ENCODE data around the gene TNFAIP6.
"Not testable (repeated sequence)": the region's sequence is repeated elsewhere in the genome, so short reads cannot be mapped to it uniquely, and the experiment has no call there.

Gene TNFAIP6

DNA sequence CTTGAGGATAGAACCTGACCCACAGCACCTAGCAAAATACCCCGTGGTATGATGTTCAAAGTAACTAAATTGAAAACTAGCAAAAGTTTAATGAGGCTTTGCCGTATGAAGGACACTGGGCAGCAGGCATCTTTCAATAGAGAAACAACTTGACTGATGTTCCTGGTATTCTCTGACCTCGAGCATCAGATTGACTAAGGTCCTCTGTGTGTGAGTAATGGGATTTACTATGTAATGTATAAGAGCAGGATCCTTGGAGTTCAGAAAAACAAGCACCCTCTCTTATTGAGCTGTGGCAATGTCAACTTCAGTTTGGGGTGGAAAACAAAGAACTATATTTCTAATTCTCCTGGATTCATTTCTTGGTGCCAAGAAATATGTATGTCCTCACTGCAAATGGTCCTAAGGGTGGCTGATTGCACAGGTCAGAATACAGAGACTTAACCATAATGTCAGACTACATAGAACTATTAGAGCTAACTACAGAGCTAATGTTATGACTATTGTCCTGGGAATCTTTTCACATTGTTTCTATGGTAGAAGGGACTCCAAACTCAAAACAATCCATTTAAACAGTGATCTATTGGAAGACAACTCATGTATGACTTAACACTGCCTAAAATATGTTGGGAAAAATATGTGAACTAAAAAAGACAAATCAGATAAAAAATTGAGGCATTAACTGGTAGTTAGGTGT is 4.4 kb downstream of the TNFAIP6 start:
- DNase-seq, result no peak

DNA sequence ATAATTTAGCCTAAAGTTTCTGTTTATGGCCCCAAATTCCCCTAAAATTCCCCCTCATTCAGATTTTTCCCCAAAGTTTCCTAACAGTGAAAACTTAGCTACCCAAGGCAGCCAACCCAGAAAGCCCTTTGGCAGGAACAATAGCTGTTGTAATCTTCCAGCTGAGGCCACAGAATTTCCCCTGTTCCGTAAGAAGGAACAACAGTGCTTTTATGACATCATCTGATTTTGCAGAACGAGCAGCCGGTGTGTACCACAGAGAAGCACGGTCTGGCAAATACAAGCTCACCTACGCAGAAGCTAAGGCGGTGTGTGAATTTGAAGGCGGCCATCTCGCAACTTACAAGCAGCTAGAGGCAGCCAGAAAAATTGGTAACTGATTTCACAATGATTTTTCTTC is 6.3 kb downstream of the TNFAIP6 start:
- no peak for DNase-seq

DNA sequence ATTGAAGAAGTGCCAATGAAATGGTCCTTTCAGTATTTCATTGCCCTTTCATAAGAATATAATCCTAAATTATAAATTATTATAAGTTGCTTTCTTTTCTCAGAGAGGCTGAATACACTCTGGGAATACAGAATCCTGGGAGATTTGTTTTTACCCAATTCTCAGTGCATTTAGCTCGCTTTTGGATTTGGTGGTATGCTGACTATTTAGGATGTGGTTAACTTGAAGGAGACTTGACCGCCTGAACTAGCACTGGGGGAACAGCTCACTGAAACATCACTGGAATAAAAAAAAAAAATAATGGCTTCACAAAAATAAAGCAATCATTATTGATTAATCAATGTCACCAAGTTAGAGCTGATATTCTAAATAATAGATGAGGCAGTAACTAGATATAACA is 10.2 kb downstream of the TNFAIP6 start:
- no peak for DNase-seq

DNA sequence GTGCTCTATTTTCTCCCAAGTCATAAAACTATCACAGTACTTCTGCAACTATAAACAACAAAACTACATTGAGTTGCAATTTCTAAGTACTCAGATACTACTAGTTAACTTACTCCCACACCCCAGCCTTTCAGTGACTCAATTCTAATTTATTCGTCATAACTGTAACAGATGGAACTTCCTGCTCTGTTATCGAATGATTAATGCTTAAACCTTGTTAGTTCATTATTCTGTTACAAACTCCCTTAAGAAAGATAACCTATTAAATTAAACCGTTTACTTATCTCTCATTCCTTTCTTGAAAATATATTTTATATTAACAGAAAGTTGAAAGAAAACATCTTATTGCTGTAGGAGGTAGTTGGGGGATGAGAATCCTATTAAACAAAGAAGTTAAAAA is 17.0 kb downstream of the TNFAIP6 start:
- DNase-seq, result no peak

DNA sequence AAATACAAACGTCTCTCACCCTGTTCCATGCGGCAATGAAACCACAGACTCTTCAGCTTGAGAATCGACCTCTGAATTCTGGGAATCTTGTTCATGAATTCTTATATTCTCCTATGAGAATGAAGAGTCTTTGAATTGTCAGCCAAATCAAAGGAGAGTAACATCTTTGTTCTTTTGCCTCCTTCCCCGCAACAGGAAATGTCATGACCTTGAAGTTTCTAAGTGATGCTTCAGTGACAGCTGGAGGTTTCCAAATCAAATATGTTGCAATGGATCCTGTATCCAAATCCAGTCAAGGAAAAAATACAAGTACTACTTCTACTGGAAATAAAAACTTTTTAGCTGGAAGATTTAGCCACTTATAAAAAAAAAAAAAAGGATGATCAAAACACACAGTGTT is 21.8 kb downstream of the TNFAIP6 start:
- DNase-seq, result no peak

DNA sequence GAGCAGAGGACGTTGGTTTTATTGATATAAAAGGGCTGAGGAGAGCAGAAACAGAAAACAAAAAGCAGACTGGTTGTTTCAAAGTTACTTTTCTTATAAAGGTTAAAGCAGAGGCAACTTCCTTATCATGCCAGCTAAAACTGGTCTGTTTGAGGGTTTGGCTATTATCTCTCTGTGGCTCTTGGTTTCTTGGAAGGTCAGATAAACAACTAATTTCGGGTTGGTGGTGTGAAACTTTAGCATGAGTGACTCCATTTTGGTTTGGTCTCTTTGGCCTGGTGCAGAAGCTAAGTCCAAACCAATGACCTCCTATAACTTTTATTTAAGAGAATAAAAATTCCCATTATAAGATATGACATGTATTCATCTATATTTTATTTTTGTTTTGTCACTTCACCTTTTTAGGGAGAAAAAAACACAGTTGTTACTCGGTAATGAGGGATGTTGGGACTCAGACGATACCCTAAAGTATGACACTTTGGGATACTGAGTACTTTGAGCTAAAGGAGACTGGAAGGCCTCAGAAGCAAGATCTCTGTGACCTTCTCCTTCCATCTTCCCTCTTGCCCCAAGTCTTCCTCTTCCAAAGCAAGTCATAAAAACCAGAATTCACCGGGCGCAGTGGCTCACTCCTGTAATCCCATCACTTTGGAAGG is 23.3 kb downstream of the TNFAIP6 start:
- DNase-seq, result no peak

DNA sequence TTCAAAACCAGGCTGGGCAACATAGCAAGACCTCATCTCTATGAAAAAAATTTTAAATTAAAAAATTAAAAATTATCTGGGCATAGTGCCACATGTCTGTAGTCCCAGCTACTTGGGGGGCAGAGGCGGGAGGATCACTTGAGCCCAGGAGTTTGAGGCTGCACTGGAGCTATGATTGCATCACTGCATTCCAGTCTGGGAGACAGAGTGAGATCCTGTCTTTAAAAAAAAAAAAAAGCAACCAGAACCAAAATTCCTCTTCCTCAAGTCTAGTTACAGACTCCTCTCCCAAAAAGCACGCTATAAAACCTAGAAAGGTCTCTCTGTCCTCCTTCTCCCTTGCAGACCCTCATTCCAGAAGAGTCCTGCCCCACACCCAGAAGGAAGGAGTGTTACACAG is 23.9 kb downstream of the TNFAIP6 start:
- no peak for DNase-seq

DNA sequence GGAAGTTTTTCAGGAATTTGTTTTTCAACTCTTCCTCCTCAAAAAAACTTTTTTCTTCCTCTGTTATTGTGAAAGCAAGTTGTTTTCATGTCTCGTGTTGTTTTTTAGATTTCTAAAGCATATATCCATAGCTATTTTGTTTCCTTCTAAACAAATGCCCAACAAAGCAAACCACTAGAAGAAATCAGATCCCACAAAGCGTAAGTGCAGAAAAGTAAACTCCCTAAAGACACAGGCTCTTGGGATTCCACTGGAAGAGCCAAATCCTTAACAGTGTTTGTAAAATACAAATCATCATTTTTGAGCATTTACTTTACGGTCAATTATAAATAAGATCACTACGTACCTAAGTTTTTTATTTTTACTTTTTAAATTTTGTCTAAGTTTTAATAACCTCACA is 30.6 kb downstream of the TNFAIP6 start:
- no peak for DNase-seq

DNA sequence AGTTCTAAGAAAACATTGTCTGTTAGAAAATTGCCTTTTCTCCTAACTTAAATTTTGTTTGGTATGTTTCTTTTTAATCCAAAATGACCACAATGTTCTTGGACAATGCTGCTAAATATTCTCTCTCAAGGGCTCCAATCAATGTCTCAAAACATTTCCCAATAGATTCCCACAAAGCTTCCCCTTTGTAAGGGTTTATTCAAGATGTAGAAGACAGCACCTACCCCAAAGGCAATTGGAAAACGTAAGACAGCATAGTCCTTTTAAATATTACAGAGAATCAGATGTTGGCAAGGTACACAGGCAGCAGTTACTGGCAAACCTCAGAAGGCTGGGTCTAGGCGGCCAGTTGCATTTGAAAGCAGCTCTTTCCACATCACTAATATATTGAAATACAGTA is 34.0 kb downstream of the TNFAIP6 start:
- no peak for DNase-seq

DNA sequence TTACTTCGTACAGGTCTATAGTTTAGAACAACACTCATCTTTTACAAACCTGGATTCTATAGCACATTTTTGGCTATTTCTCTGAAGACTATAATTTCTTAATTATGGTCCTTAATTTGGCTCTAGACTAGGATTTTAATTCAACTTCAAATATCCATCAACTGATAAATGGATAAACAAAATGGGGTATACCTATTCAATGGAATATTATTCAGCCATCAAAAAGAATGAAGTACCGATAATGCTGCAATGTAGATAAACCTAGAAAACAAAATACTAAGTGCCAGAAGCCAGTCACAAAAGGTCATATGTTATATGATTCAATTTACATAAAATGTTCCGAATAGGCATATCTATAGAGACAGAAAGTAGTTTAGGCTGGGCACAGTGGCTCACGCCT is 37.1 kb downstream of the TNFAIP6 start:
- DNase-seq, result no peak

DNA sequence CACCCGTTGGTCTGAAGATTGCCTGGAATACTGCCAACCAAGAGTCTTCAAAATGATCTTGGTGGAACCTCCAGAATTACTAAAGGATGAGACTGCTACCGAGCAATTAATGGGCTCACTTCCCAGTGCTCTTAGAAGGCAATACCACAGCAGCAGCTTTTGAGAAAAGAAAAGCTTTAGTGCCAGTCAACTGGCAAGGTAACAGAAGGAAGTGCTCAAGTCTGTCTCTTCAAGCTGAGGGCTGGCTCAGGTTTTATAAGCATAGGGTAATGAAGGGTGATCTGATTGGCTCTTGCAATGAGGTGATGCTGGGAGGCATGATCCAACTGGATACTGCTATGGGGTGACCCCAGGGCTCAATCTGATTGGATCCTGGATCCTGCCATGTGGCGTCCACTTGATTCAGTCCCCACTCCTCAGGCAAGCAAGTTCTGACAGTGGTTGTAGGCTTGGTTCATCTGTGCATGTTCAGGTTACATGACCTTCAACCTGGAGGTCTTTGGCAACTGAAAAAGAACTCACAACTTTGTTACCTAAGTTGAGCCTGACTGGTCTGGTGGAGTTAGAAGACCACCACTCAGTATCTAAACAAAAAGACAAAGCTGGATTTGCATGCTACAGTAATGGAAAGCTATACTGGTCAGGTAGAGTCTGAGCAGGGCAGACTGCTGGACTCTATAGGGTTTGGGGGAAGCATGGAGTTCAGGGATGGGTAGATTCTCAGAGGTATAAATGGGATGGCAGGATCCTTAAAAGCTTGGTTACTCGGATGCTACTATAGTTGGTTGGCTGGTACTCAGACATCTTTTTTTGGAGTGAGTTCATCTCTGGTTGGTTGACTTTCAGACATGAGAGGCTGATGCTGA is 38.4 kb downstream of the TNFAIP6 start:
- no peak for DNase-seq

DNA sequence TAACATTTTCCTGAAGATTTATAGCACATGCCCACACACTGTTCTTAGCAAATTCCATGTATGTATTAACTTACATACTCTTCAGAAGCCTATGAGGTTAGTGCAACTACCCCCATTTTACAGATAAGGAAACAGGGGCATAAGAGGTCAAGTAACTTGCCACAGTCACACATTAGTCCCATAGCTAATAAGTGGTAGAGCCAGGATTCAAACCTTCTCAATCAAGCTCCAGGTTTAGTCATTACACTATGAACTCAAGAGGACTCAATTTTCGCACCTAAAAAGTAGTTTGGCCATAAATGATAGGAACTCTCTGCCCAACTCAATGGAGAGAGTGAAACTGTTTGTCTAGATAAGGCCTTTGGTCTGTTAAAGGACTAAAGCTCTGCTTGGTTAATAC is 42.6 kb downstream of the TNFAIP6 start:
- no peak for DNase-seq

DNA sequence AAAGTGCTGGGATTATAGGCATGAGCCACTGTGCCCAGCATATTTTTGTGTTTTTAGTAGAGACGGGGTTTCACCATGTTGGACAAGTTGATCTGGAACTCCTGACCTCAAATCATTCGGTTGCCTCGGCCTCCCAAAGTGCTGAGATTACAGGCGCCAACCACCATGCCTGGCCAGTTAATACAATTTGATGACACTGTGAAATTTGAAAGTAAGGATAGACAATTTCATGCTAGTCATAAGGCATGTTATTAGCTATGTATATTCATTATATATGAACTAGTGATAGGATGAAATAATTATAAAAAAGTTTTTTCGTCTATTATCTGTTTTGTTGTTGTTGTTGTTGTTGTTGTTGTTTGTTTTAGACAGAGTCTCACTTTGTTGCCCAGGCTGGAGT is 43.8 kb downstream of the TNFAIP6 start:
- no peak for DNase-seq

DNA sequence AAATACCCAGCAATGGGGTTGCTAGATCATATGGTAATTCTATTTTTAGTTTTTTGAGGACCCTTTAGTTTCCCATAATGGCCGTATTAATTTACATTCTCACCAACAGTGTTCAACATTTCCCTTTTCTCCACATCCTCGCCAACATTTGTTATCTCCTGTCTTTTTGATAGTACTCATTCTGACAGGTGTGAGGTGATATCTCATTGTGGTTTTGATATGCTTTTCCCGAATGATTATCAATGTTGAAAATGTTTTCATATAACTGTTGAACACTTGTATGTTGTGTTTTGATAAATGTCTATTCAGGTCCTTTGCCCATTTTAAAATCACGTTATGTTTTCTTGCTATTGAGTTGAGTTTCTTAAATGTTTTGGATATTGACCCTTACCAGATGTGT is 46.5 kb downstream of the TNFAIP6 start:
- DNase-seq, result no peak

DNA sequence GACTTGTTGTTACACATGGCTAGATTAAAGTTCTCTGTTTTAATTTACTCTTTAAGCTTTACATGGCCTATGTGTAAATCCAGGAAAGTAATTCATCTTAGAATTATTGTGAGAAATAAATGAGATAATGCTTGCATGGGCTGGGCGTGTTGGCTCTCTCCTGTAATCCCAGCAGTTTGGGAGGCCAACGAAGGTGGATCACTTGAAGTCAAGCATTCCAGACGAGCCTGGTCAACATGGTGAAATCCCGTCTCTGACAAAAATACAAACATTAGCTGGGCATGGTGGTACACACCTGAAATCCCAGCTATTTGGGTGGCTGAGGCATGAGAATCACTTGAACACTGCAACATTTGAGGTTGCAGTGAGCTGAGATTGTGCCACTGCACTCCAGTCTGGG is 48.0 kb downstream of the TNFAIP6 start:
- no peak for DNase-seq

DNA sequence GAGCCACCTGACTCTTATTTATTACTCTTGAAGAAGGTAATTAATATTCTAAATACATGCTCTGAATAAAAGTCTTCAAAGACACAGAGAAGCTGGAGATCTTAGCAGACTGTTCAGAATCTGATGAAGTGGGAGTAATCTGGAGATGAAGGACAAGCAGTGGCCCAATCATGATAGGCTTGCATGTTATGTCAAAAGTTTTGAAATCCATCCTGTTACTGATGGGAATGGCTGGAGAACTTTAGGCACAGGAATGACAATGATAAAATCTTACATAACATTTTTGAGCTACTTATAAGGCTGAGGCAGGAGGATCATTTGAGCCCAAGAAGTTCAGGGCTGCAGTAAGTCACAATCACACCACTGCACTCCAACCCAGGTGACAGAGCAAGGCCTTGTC is 49.9 kb downstream of the TNFAIP6 start:
- DNase-seq, result no peak

DNA sequence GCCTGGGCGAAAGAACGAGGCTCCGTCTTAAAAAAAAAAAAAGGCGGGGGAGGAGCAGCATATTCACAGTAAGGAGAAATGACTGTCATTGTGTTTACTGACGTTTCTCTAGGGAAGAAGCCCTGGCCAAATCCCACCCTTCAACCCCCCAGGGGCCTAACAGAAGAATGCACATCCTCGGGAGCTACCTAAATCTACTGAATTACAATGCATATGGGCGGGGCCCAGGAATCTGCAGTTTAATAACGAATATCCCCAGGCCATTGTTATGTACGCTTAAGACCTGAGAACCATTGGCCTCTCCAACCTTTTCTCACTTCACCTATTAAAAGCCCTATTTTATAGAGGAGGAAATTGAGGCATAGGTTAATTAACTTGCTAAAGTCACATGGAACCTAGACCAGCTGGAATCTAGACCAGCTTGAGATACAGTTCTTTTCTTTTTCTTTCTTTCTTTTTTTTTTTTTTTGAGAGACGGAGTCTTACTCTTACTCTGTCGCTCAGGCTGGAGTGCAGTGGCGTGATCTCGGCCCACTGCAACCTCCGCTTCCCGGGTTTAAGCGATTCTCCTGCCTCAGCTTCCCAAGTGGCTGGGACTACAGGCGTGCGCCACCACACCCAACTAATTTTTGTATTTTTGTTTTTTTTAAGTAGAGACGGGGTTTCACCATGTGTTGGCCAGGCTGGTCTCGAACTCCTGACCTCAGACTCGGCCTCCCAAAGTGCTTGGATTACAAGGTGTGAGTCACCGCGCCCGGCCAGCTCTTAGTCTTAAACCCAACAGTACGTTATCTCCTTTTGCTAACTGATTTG is 51.6 kb downstream of the TNFAIP6 start:
- no peak for DNase-seq

DNA sequence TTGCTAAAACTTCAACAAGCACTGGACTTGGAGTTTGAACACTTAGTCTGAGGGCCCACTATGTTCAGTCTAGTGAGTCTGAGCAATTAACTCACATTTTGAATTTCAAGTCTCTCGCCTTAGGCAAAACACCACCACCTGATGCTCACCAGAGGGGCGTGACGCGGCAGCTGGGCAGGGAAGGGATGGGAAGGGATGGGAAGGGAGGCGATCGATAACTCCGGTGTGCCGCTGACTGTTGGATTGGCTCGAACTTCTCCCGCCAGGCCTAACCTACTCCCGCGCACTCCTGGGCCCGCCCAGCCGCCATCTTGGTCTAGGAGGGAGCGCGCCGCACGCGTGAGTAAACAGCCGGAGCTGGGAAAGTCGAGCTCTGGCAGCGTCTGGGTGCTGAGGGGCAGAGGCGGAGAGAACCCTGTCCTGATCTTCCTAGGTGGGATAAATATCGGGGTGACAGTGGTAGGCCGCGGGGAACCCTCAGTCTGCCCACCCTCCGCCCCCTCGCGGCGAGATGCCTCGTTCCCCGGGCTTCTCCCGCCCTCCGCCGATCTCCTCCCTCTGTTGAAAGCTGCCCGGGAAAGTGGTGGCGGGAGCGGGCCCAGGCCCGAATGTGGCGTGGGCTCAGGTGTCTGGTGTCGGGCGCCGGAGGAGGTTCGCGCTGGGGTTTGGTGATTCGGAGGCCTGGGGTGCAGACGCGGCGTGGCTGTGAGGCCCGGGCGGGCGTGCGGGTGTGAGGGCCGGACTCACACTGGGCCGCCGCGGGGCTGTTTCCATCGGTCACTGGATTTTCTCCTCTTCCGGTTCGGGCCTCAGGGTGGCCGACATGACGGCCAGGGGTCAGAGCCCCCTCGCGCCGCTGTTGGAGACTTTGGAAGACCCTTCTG is 52.5 kb downstream of the TNFAIP6 start, which contains the start of gene RIF1:
RIF1 (plus strand) TSS at position 302 of the 884 bp plus-strand sequence; CDS start at position 824, 522 bp downstream.
- peak; percentile 87 for DNase-seq

DNA sequence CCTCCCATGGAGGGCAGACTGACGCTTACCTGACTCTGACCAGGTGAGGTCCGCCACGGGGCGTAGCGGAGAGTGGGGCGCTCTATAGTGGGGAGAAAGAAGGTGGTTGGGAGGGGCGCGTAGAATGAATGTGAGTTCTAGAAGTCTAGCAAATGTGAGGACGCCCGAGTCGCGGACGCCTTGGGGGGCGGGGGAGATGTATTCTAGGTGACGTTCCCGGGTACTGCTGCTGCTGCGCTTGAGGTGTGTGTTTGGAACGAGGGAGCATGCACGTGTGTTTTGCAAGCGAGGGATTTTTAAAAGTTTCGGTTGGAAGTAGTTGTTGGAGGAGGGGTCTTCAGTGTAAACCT is 53.1 kb downstream of the TNFAIP6 start:
- DNase-seq, result no peak

DNA sequence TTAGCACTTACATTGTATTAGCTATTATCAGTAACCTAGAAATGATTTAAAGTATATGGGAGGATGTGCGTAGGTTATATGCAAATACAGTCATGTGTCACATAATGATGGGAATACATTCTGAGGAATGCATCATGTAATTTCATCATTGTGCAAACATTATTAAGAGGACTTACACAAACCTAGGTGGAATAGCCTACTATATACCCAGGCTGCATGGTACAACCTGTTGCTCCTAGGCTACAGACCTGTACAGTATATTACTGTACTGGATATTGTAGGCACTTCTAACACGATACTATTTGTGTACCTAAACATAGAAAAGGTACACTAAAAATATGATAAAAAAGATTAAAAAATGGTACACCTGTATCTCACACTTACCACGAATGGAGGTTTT is 60.3 kb downstream of the TNFAIP6 start:
- no peak for DNase-seq

DNA sequence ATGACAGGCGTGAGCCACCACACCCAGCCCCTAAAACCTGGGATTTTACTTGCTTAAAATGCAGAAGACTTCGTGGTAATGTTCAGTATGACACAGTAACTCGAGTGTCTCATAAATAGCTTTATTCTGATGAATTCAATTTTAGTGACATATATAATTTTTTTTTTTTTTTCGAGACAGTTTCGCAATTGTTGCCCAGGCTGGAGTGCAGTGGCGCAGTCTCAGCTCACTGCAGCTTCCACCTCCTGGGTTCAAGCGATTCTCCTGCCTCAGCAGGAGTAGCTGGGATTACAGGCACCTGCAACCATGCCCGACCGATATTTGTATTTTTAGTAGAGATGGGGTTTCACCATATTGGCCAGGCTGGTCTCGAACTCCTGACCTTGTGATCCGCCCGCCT is 64.3 kb downstream of the TNFAIP6 start:
- DNase-seq, result not testable (repeated sequence)

DNA sequence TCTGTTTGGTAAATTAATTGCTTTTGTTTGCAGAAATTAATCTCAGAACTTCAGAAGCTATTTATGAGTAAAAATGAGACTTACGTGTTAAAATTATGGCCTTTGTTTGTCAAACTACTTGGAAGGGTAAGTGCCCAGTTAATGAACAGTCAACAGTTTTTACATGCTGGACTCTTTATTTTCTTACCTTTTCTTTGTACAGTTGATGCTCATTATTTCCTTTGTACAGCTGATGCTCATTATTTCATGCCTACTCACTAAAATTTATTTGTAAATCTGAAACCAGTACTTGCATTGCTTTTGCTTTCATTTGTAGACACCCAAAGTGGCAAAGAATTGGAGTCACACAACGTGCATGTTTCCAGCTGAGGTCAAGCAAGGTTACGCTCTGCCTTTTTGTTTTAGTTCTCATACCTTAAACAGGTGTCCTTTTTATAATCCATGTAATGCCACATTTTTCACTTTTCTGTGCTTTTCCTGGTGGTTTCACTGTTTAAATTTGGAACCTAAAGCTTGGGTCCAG is 65.6 kb downstream of the TNFAIP6 start:
- peak; percentile 72 for DNase-seq

Measured in NCI-H774 (cell line).